Activated CD4-positive, alpha-beta T cell treated with anti-CD3 and anti-CD28 coated beads for 36 hours (primary cell): ENCODE measurements around the gene ARL16. TPM values are rescaled to one million over a fixed set of nuclear protein-coding genes. Genes with fewer than 3 reads are reported as not detected.

Experiments used
- ATAC-seq: fragments of 200-7000 bp; cut with Tn5 transposase; one replicate; pipeline ENCODE4 v1.10.0; 2021; ENCODE audit warnings: mild to moderate bottlenecking, moderate library complexity
- CTCF ChIA-PET: fragments of 350-600 bp; sonication (Branson Sonifier 250); formaldehyde crosslinking; loops from one replicate; lab custom pipeline; 2021; ENCODE audit warnings: antibody characterized with exemption; lab: Charles Lee
- POLR2A ChIA-PET: fragments of 350-600 bp; sonication (Branson Sonifier 250); formaldehyde crosslinking; loops from one replicate; lab custom pipeline; 2021; ENCODE audit warnings: antibody characterized with exemption, inconsistent platforms; lab: Charles Lee
- DNase-seq: peaks from one replicate; pipeline ENCODE4 v3.0.0-alpha.2; 2020
- H3K27ac Mint-ChIP-seq: one replicate; pipeline ENCODE4 v1.8.0; 2021; ENCODE audit warnings: mixed read lengths
- H3K27me3 Mint-ChIP-seq: one replicate; pipeline ENCODE4 v1.8.0; 2021; ENCODE audit warnings: mixed read lengths
- H3K36me3 Mint-ChIP-seq: one replicate; pipeline ENCODE4 v1.8.0; 2021; ENCODE audit warnings: low read depth, mixed read lengths
- H3K4me1 Mint-ChIP-seq: one replicate; pipeline ENCODE4 v1.8.0; 2021; ENCODE audit warnings: mixed read lengths
- H3K4me3 Mint-ChIP-seq: one replicate; pipeline ENCODE4 v1.8.0; 2021; ENCODE audit warnings: mild to moderate bottlenecking, moderate library complexity, mixed read lengths
- H3K9me3 Mint-ChIP-seq: one replicate; pipeline ENCODE4 v1.8.0; 2021; ENCODE audit warnings: low read depth, mixed read lengths
- intact Hi-C, 2 experiments: fragments of 100-400 bp; cut with DNase I in 1 of 2; cut with micrococcal nuclease in 1 of 2; formaldehyde crosslinking; loops; one replicate each; pipeline versions ENCODE4 v1.14.2 to v1.15.1; 2022 to 2024; cut with DNase I, micrococcal nuclease
- total RNA-seq, 2 experiments: library from RNA; stranded (reverse); gene quantifications; one replicate each; pipeline ENCODE4 v1.2.3, GENCODE V29; 2021

Gene ARL16
- total RNA-seq, 2 experiments from 2014 or later = 39.0 to 39.1 TPM

GRCh38 chr17:81650951-81651350 is 32.6 kb downstream of the ARL16 start:
- Mint-ChIP-seq H3K4me1 (peaks cover 12% of the 10 kb centered on the region), H3K36me3 (peaks cover 2% of the 10 kb centered on the region), H3K27ac (no peak overlapping the region), H3K4me3 (no peak overlapping the region), H3K27me3 (peaks cover 19% of the 10 kb centered on the region), H3K9me3 (no peaks in the 10 kb centered on the region)
- CTCF ChIA-PET = no interaction called here
- DNase-seq (no peak), ATAC-seq (no peak)
- POLR2A ChIA-PET = no interaction called here
- intact Hi-C loops = no loop called here

DNA sequence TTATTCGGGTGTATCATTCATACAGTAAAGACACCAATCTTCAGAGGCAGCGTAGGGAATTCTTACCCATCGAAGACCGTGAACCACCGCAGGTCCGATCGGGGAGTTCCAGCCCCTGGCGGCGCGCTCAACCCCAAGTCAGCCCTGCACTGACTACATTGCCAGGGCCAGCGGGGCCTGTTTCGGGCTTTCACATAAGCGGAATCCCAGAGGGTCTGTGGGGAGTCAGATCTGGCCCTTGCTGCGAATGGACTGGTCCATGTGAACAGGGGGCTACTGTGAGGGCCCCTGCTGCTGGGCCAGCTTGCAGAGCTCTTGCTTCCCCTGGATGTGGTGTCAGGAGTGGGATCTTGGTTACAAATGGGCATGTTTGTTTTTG is 34.9 kb downstream of the ARL16 start:
- H3K9me3 Mint-ChIP-seq = no peaks in the 10 kb centered on the region
- CTCF ChIA-PET = no interaction called here
- no peak overlapping the region for H3K27ac Mint-ChIP-seq
- peaks cover 2% of the 10 kb centered on the region for H3K36me3 Mint-ChIP-seq
- no peak overlapping the region for H3K4me3 Mint-ChIP-seq
- ATAC-seq = no peak
- no peak for DNase-seq
- POLR2A ChIA-PET = no interaction called here
- H3K27me3 Mint-ChIP-seq = peaks cover 19% of the 10 kb centered on the region
- intact Hi-C loops = no loop called here
- H3K4me1 Mint-ChIP-seq = peaks cover 9% of the 10 kb centered on the region

GRCh38 chr17:81648013-81648706 is 35.4 kb downstream of the ARL16 start:
- ATAC-seq (no peak), DNase-seq (no peak)
- CTCF ChIA-PET = interaction anchor here (1.1 kb wide), 1 partner anchor 17 kb away, joined by 3 read pairs; no protein-coding TSS in a partner anchor
- no peaks in the 10 kb centered on the region for H3K9me3 Mint-ChIP-seq
- intact Hi-C loops = no loop called here
- H3K4me1 Mint-ChIP-seq = peaks cover 4% of the 10 kb centered on the region
- POLR2A ChIA-PET = no interaction called here
- peaks cover 15% of the 10 kb centered on the region for H3K27me3 Mint-ChIP-seq
- no peak overlapping the region for H3K4me3 Mint-ChIP-seq
- peaks cover 2% of the 10 kb centered on the region for H3K36me3 Mint-ChIP-seq
- H3K27ac Mint-ChIP-seq = no peak overlapping the region

DNA sequence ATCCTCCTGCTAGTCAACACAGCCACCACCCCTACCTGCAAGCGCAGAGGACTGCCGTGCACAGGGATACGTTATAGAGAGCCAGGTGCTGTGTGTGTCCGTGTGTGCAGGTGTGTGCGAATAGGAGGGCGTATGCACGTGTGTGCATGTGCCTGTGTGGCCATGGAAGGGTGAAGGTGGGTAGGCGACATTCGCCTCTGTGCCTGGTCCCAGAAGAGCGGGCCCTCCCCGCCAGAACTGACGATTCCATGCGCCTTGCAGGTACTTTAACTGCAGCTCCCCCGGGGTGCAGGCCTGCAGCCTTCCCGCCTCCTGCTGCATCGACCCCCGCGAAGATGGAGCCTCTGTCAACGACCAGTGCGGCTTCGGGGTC is 36.0 kb downstream of the ARL16 start:
- POLR2A ChIA-PET = no interaction called here
- no peak for ATAC-seq

DNA sequence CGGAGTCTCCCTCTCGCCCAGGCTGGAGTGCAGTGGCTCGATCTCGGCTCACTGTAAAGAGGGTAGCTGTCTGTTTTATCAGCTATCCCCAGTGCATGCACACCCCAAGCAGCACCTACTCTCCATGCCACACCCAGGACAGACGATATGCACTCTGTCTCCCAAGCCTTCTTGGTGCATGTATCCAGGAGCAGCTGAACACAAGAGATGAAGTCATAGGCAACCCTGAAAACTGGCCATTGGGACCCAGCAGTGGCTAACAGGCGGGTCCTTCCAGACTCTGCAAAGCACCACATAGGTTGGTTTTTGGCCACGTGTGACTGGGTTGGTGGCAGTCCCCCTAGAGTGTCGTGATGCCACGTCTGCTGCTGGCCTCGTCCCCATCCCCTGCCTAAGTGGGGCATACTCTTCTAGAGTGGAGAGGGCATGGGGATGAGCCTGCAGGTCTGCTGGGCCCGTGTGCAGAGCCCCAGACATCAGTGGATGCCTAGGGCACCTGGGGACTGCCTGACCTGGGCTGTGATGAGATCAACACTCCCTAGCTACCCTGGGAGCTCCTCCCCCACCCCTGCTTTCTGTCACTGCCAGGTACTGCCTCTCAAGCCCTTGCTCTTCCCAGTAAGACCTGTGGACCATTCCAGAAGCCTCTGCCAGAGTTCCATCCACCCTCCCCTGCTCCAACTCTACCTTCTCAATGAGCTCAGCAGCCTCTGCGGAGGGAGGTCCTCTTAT is 36.6 kb downstream of the ARL16 start:
- no peaks in the 10 kb centered on the region for H3K9me3 Mint-ChIP-seq
- H3K27me3 Mint-ChIP-seq = peaks cover 15% of the 10 kb centered on the region
- H3K27ac Mint-ChIP-seq = no peak overlapping the region
- POLR2A ChIA-PET = interaction anchor here (1.2 kb wide), 1 partner anchor 10 kb away, joined by 3 read pairs; the partner anchor contains the start of genes NPLOC4 and TSPAN10
- no peak overlapping the region for H3K4me3 Mint-ChIP-seq
- CTCF ChIA-PET = interaction anchor here (0.8 to 1.1 kb wide), 3 partner anchors 15 to 1421 kb away, joined by 3 read pairs; no protein-coding TSS in a partner anchor
- DNase-seq = no peak
- H3K4me1 Mint-ChIP-seq = peaks cover 2% of the 10 kb centered on the region
- intact Hi-C loops = no loop called here
- ATAC-seq = no peak
- H3K36me3 Mint-ChIP-seq = peaks cover 2% of the 10 kb centered on the region

More for the DNA sequence above, 36.0 kb downstream of the ARL16 start:
- CTCF ChIA-PET = interaction anchor here (1.0 to 1.1 kb wide), 2 partner anchors 16 to 46 kb away, joined by 3 read pairs; no protein-coding TSS in a partner anchor
- peaks cover 2% of the 10 kb centered on the region for H3K36me3 Mint-ChIP-seq
- no peak overlapping the region for H3K27ac Mint-ChIP-seq
- no peaks in the 10 kb centered on the region for H3K9me3 Mint-ChIP-seq
- peaks cover 15% of the 10 kb centered on the region for H3K27me3 Mint-ChIP-seq
- DNase-seq = no peak
- intact Hi-C loops = no loop called here
- no peak overlapping the region for H3K4me3 Mint-ChIP-seq
- H3K4me1 Mint-ChIP-seq = peaks cover 2% of the 10 kb centered on the region

- no peak for ATAC-seq
- H3K4me3 Mint-ChIP-seq = no peak overlapping the region
- no peaks in the 10 kb centered on the region for H3K9me3 Mint-ChIP-seq
- ChIA-PET POLR2A (no interaction called here), CTCF (no interaction called here)
- no peak for DNase-seq
- no peaks in the 10 kb centered on the region for H3K36me3 Mint-ChIP-seq
- no peaks in the 10 kb centered on the region for H3K4me1 Mint-ChIP-seq
- no peak overlapping the region for H3K27ac Mint-ChIP-seq
- peaks cover 10% of the 10 kb centered on the region for H3K27me3 Mint-ChIP-seq
- intact Hi-C loops = no loop called here
Measured at GRCh38 chr17:81644976-81645952, 38.3 kb downstream of the ARL16 start.

- DNase-seq (no peak), ATAC-seq (no peak)
- H3K36me3 Mint-ChIP-seq = no peaks in the 10 kb centered on the region
- H3K27ac Mint-ChIP-seq = no peak overlapping the region
- intact Hi-C loops = no loop called here
- H3K4me3 Mint-ChIP-seq = no peak overlapping the region
- peaks cover 10% of the 10 kb centered on the region for H3K27me3 Mint-ChIP-seq
- ChIA-PET POLR2A (no interaction called here), CTCF (no interaction called here)
- no peaks in the 10 kb centered on the region for H3K4me1 Mint-ChIP-seq
- no peaks in the 10 kb centered on the region for H3K9me3 Mint-ChIP-seq
Measured at GRCh38 chr17:81644496-81644895, 39.1 kb downstream of the ARL16 start.

- ChIA-PET POLR2A (no interaction called here), CTCF (interaction anchor here (0.8 kb wide), 1 partner anchor 16 kb away, joined by 5 read pairs; no protein-coding TSS in a partner anchor)
- H3K4me1 Mint-ChIP-seq = peaks cover 3% of the 10 kb centered on the region
- ATAC-seq (no peak), DNase-seq (no peak)
- no peak overlapping the region for H3K4me3 Mint-ChIP-seq
- intact Hi-C loops = no loop called here
- H3K9me3 Mint-ChIP-seq = no peaks in the 10 kb centered on the region
- H3K27ac Mint-ChIP-seq = no peak overlapping the region
- H3K36me3 Mint-ChIP-seq = no peaks in the 10 kb centered on the region
- no peaks in the 10 kb centered on the region for H3K27me3 Mint-ChIP-seq
Measured at GRCh38 chr17:81641825-81642489, 41.6 kb downstream of the ARL16 start.

DNA sequence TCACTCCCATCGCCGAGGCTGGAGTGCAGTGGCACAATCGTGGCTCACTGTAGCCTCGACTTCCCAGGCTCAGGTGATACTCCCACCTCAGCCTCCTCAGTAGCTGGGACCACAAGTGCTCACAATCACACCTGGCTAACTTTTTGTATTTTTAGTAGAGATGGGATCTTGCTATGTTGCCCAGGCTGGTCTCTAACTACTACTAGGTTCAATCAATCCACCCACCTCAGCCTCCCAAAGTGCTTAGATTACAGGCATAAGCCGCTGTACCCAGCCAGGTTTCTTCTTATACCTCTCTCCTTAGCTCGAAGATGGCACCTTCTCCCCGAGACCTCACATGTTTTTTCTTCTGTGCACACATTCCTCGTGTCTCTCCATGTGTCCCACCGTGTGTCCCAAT is 43.6 kb downstream of the ARL16 start:
- POLR2A ChIA-PET = no interaction called here
- DNase-seq (no peak), ATAC-seq (no peak)
- H3K27me3 Mint-ChIP-seq = no peaks in the 10 kb centered on the region
- intact Hi-C loops = no loop called here
- H3K9me3 Mint-ChIP-seq = no peaks in the 10 kb centered on the region
- H3K36me3 Mint-ChIP-seq = peaks cover 7% of the 10 kb centered on the region
- H3K4me3 Mint-ChIP-seq = no peak overlapping the region
- H3K4me1 Mint-ChIP-seq = peaks cover 14% of the 10 kb centered on the region
- CTCF ChIA-PET = no interaction called here
- H3K27ac Mint-ChIP-seq = no peak overlapping the region

GRCh38 chr17:81638683-81639082 is 44.9 kb downstream of the ARL16 start:
- ChIA-PET POLR2A (no interaction called here), CTCF (interaction anchor here (0.7 kb wide), 2 partner anchors 68 to 263 kb away, joined by 3 read pairs; no protein-coding TSS in a partner anchor)
- ATAC-seq (no peak), DNase-seq (no peak)
- intact Hi-C loops = no loop called here
- Mint-ChIP-seq H3K4me1 (peaks cover 18% of the 10 kb centered on the region), H3K4me3 (no peak overlapping the region), H3K36me3 (peaks cover 7% of the 10 kb centered on the region), H3K9me3 (no peaks in the 10 kb centered on the region), H3K27ac (no peak overlapping the region), H3K27me3 (no peaks in the 10 kb centered on the region)
